ENCODE measurements around the gene LILRA2. TPM values are rescaled to one million over a fixed set of nuclear protein-coding genes. Genes with fewer than 3 reads are reported as not detected.

LILRA2 gene
- total and polyA plus RNA-seq, 2 experiments from 2014 or later, result not detected

GRCh38 chr19:54541712-54542111 lies 31.9 kb upstream of the LILRA2 start:
- DNase-seq, result no peak
- H3K9me2 ChIP-seq (ENCODE audit: insufficient read depth), result no peaks in the 10 kb centered on the region
- no peaks in the 10 kb centered on the region for H3K9me3 ChIP-seq (ENCODE audit: low read depth)
- H3K27ac ChIP-seq, result no peak overlapping the region
- TF ChIP-seq EZH2 (IDR thresholded peaks at IDR 0.05; ENCODE audit: insufficient read depth, poor library complexity, severe bottlenecking) (no peak), EZH2phosphoT487 (IDR thresholded peaks at IDR 0.05; ENCODE audit: insufficient read depth, low read depth) (no peak)
- no peaks in the 10 kb centered on the region for H3K27me3 ChIP-seq (replicated peaks; ENCODE audit: insufficient read depth)
- 0 to 5% methylated on average over 1 to 2 of the region's 2 CpGs for WGBS, 2 experiments (ENCODE audit: low coverage in 1 of 2, low lambda C conversion rate in 2 of 2, missing lambda C conversion rate in 2 of 2)
- no peak overlapping the region for H3K4me3 ChIP-seq
- in situ Hi-C loops (cut with MboI), result no loop called here
- H3K79me2 ChIP-seq (ENCODE audit: insufficient read depth), result no peaks in the 10 kb centered on the region
- no peaks in the 10 kb centered on the region for H4K20me1 ChIP-seq (ENCODE audit: insufficient read depth)
- H2AFZ ChIP-seq, result no peak overlapping the region
- H3K9ac ChIP-seq, result no peak overlapping the region
- H3K36me3 ChIP-seq (ENCODE audit: low read depth), result no peaks in the 10 kb centered on the region
- no peaks in the 10 kb centered on the region for H3K4me1 ChIP-seq (ENCODE audit: insufficient read depth)
- H3F3A ChIP-seq (ENCODE audit: insufficient read depth), result no peaks in the 10 kb centered on the region
- no peak overlapping the region for H3K4me2 ChIP-seq (ENCODE audit: unreplicated experiment)

DNA sequence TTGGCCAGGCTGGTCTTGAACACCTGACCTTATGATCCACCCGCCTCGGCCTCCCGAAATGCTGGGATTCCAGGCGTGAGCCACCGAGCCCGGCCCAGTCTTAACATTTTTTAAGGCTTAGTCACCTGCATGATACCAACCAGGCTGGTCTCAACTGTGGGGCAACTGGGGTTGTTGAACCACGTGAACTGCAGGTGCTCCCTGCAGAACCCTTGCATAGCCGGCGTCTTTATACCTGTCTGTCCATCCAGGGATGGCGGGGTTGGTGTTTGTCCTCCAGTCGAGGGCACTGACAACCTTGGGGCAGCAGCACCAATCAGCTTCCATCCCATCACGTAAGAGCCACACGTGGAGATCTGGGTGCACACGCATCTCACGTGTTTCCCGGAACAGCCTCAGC lies 24.8 kb upstream of the LILRA2 start:
- no peaks in the 10 kb centered on the region for H3K9me3 ChIP-seq (ENCODE audit: low read depth)
- H3K27ac ChIP-seq, result no peak overlapping the region
- TF ChIP-seq EZH2phosphoT487 (IDR thresholded peaks at IDR 0.05; ENCODE audit: insufficient read depth, low read depth) (no peak), EZH2 (IDR thresholded peaks at IDR 0.05; ENCODE audit: insufficient read depth, poor library complexity, severe bottlenecking) (no peak)
- in situ Hi-C loops (cut with MboI), result no loop called here
- no peaks in the 10 kb centered on the region for H3F3A ChIP-seq (ENCODE audit: insufficient read depth)
- H3K79me2 ChIP-seq (ENCODE audit: insufficient read depth), result no peaks in the 10 kb centered on the region
- 62 to 70% methylated on average over 11 to 16 of the region's 16 CpGs for WGBS, 2 experiments (ENCODE audit: low coverage in 1 of 2, low lambda C conversion rate in 2 of 2, missing lambda C conversion rate in 2 of 2)
- H3K9ac ChIP-seq, result no peak overlapping the region
- no peak overlapping the region for H3K4me3 ChIP-seq
- DNase-seq, result no peak
- H3K4me2 ChIP-seq (ENCODE audit: unreplicated experiment), result no peak overlapping the region
- no peaks in the 10 kb centered on the region for H3K27me3 ChIP-seq (replicated peaks; ENCODE audit: insufficient read depth)
- no peak overlapping the region for H2AFZ ChIP-seq
- no peaks in the 10 kb centered on the region for H4K20me1 ChIP-seq (ENCODE audit: insufficient read depth)
- no peaks in the 10 kb centered on the region for H3K4me1 ChIP-seq (ENCODE audit: insufficient read depth)
- H3K36me3 ChIP-seq (ENCODE audit: low read depth), result no peaks in the 10 kb centered on the region
- no peaks in the 10 kb centered on the region for H3K9me2 ChIP-seq (ENCODE audit: insufficient read depth)

GRCh38 chr19:54549224-54549623 lies 24.4 kb upstream of the LILRA2 start:
- TF ChIP-seq EZH2phosphoT487 (IDR thresholded peaks at IDR 0.05; ENCODE audit: insufficient read depth, low read depth) (no peak), EZH2 (IDR thresholded peaks at IDR 0.05; ENCODE audit: insufficient read depth, poor library complexity, severe bottlenecking) (no peak)
- Histone ChIP-seq H3K27ac (no peak overlapping the region), H3K4me2 (ENCODE audit: unreplicated experiment) (no peak overlapping the region), H3K4me1 (ENCODE audit: insufficient read depth) (no peaks in the 10 kb centered on the region), H3K4me3 (no peak overlapping the region), H3K9me2 (ENCODE audit: insufficient read depth) (no peaks in the 10 kb centered on the region), H3K9me3 (ENCODE audit: low read depth) (no peaks in the 10 kb centered on the region), H3K27me3 (replicated peaks; ENCODE audit: insufficient read depth) (no peaks in the 10 kb centered on the region), H3K36me3 (ENCODE audit: low read depth) (no peaks in the 10 kb centered on the region), H3F3A (ENCODE audit: insufficient read depth) (no peaks in the 10 kb centered on the region), H3K9ac (no peak overlapping the region), H2AFZ (no peak overlapping the region), H3K79me2 (ENCODE audit: insufficient read depth) (no peaks in the 10 kb centered on the region), H4K20me1 (ENCODE audit: insufficient read depth) (no peaks in the 10 kb centered on the region)
- no peak for DNase-seq
- in situ Hi-C loops (cut with MboI), result no loop called here
- WGBS, 2 experiments (ENCODE audit: low coverage in 1 of 2, low lambda C conversion rate in 2 of 2, missing lambda C conversion rate in 2 of 2), result 43 to 54% methylated on average over 13 to 14 of the region's 14 CpGs

- WGBS, 2 experiments (ENCODE audit: low coverage in 1 of 2, low lambda C conversion rate in 2 of 2, missing lambda C conversion rate in 2 of 2), result 53 to 55% methylated on average over 6 of the region's 6 CpGs
- Histone ChIP-seq H3K9me3 (ENCODE audit: low read depth) (no peaks in the 10 kb centered on the region), H3K9me2 (ENCODE audit: insufficient read depth) (no peaks in the 10 kb centered on the region), H3K4me2 (ENCODE audit: unreplicated experiment) (no peak overlapping the region), H2AFZ (no peak overlapping the region), H3F3A (ENCODE audit: insufficient read depth) (no peaks in the 10 kb centered on the region), H4K20me1 (ENCODE audit: insufficient read depth) (no peaks in the 10 kb centered on the region), H3K4me1 (ENCODE audit: insufficient read depth) (no peaks in the 10 kb centered on the region), H3K27ac (no peak overlapping the region), H3K9ac (no peak overlapping the region), H3K79me2 (ENCODE audit: insufficient read depth) (no peaks in the 10 kb centered on the region), H3K27me3 (replicated peaks; ENCODE audit: insufficient read depth) (no peaks in the 10 kb centered on the region), H3K36me3 (ENCODE audit: low read depth) (no peaks in the 10 kb centered on the region), H3K4me3 (no peak overlapping the region)
- no peak for DNase-seq
- no peak for TF ChIP-seq EZH2phosphoT487 (IDR thresholded peaks at IDR 0.05; ENCODE audit: insufficient read depth, low read depth)
- no peak for TF ChIP-seq EZH2 (IDR thresholded peaks at IDR 0.05; ENCODE audit: insufficient read depth, poor library complexity, severe bottlenecking)
- in situ Hi-C loops (cut with MboI), result no loop called here
Observed at GRCh38 chr19:54551293-54551692, 22.3 kb upstream of the LILRA2 start.

All from GM23248 (cell line).